HG03159 (cell line): ENCODE results near the gene RGS21.
"Not testable (repeated sequence)": the region's sequence is repeated elsewhere in the genome, so short reads cannot be mapped to it uniquely, and the experiment has no call there.

Experiments used
- ATAC-seq: cut with Tn5 transposase; IDR thresholded peaks from one replicate; pipeline ENCODE4 v1.9.1; 2021; ENCODE audit warnings: mild to moderate bottlenecking, moderate library complexity; ENCODE audit not compliant: unreplicated experiment

The RGS21 gene, protein sequence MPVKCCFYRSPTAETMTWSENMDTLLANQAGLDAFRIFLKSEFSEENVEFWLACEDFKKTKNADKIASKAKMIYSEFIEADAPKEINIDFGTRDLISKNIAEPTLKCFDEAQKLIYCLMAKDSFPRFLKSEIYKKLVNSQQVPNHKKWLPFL

DNA sequence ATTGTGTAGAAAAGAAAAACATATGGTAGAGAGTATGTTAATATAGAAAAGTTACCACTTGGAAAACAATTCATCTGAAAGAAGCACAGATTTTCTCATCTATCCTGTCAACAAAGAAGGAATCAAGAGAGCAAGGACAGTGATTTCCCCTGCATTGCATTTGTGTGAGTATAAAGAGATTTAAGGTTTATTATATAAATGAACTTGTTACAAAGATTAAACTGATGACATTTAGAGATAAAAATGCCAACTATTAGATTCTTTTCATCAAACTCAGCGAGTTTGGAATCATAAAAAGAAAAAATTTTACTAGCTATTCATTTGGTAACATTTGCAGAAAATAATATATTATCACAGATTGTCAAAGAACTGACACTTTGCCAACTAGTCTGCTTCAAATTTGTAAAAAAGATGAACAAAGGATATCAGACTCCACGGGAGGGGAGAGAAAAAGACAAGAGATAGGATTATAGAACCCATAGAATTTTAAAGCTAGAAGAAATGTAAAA is at the start of gene RGS21:
TSS of gene RGS21 (plus strand) at position 51 of the 509 bp plus-strand sequence. CDS start 26,045 bp downstream, outside the sequence.
- ATAC-seq = no peak

DNA sequence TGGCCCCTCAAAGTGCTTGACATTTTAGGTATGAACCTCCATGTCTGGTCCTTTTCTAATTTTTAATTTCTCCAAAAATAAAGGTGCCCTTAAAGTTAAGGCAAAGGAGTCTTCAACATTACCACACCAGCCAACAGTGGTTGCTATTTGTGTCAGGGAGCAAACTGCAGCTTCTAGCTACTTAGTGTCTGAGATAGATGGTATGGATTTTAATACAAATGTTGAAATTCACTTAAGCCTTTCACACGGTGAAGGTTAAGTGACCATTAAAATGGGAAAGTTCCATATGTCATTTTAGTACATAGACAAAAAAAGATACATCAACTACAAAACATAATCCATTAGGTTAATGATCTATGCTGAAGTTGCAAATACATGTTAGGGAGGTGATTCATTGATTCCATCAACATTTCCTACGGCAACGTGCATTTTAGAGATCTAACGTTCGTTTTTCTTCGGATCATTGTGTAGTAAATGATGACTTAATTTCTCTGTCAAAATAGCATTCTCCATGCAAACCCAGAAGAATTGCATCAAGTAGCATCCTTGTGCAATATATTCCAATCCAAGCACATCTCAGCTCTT is 48.2 kb upstream of the RGS21 start:
- ATAC-seq = no peak

DNA sequence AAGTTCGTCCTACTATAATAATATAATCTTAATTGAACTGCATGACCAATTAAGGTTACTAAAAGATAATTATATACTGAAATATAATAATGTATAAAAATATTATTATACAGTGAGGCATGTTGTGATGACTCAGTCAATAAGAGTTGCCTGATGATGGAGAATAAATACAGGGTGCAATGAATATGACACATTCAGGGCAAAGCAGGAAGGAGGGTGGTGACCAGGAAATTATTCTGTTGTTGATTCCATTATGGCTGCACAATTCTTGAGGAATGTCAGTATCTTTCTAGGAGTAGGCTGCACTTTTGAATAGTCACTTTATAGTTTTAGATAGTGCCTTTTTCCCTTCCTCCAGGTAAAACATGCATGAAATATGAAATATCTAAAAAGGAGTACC is 46.4 kb upstream of the RGS21 start:
- no peak for ATAC-seq

DNA sequence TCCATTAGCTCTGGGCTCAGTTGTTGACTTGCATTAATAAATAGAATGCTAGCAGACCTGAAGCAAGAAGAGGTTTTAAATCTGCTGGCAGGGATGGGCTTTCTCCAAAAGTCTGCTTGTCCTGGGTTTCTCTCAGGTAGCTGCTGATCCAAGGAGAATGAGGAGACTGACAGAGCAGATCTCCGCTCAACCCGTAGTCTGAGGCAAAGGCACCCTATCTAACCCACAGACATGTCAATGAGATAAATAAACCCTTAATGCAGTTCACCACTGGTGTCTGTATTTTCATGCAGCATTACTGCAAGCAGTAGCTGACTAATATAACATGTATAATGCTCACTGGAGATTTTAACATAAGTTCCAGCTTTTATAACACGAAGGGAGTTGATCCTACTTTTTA is 44.1 kb upstream of the RGS21 start:
- no peak for ATAC-seq

DNA sequence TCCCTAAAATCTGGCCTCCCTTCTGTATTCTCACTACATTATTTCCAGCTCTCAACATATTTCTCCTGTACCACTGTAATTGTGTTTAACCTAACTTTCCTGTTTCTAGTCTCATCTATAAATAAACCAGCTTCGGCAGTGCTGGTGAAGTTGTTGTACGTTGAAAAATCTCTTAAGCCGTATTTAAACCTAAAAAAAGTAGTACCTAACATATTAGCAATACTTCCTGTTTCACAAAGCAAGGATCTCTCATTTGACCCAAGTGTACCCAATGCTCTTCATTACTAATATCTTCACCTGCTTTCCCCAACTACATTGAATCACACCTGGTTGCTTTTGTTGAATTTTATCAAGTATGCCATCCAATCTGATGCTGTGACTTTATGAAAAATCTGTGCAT is 42.2 kb upstream of the RGS21 start:
- no peak for ATAC-seq

DNA sequence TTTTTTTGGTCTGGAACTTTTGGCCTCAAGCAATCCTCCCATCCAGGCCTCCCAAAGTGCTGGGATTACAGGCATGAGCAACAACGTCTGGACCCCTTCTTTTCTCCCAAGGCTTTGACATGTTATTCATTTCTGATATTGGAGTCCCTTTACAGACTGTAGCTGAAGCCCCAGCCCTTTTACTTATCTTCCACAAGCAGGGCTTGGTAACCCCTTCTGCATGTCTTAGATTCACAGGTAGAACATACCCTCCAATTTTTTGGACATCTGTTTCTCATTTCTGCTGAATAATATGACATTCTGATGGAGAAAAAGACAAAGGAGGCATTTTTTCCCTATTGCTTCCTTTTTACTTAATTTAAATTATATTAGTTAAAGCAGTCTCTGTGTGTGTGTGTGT is 39.2 kb upstream of the RGS21 start:
- no peak for ATAC-seq

DNA sequence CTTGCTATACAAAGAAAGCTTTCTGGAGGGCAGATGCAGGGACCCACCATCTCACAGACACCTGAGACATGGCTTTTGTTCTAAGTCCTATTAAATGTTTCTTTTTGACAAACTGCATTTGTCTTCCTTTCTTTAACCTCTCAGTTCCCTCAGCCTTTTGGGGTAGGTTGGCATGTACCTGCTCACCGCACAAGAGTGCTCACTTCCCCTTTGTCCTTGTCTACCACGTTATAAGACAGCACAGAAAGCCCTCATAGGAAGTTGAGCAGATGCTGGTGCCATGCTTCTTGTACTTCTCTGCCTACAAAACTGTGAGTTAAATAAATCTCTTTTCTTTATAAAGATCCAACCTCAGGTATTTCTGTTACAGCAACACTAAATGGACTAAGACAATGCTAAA is 31.9 kb upstream of the RGS21 start:
- ATAC-seq = no peak

DNA sequence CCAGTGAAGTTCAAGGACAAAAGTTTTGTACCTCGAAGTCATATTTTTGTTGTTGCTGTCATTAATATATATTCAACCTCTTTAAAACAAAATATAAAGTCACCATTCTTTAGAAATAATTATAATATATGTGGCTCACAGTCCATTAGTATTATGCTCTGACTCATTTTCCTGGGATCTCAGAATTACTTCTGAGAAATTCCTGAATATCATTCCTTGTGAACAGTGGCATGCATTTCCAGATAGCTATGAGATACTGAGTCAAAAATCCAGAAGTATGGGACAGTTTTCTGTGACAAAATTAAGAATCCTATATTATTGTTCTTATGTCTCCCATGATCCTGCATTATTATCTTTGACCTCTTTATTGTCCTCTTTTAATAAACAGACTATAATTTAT is 13.8 kb upstream of the RGS21 start:
- no peak for ATAC-seq

DNA sequence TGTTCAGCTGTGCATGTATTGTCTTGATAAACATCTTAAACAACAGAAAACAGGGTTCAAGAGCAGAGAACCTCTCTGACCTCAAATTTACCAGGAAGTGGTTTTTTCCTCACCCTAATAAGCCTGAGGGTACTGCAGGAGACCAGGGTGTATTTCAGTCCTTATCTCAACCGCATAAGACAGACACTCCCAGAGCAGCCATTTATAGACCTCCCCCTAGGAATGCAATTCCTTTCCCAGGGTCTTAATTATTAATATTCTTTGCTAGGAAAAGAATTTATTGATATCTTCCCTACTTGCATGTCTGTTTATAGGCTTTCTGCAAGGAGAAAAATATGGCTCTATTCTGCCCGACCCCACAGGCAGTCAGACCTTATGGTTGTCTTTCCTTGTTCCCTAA is 8.5 kb upstream of the RGS21 start:
- not testable (repeated sequence) for ATAC-seq

DNA sequence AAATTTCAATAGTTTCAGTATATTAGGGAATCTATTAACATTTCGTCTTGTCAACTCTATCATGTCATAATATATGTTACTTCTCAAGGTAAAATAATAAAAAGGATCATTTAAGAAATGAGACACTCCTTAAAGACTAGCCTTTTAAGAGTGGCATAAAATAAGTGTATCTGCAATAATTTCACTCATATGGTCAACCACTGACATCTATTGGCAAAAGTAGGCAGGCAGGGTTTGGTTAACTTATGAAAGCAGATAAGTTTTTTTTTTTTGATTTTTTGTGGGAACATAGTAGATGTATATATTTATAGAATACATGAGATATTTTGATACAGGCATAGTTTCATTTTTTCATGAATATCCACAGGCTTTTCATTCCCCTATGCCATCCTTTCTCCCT is 5.5 kb upstream of the RGS21 start:
- no peak for ATAC-seq

DNA sequence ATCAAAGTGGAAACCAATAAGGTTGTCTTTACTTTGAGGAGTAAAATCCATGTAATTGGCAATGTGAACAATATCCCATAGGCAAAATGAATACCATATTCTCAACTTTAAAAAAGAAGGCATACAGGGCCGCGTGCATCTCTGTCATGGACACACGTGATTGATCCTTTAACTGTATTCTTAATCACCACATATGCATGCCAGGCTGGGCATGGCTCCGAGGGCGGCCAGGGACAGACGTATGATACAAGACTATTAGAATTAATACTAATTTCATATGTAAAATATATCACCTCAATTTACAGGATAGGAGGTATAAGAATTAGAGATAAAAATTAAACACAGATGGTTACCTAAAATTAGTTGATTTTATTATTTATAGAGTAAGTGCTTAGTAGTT is 11.2 kb downstream of the RGS21 start:
- ATAC-seq = no peak

DNA sequence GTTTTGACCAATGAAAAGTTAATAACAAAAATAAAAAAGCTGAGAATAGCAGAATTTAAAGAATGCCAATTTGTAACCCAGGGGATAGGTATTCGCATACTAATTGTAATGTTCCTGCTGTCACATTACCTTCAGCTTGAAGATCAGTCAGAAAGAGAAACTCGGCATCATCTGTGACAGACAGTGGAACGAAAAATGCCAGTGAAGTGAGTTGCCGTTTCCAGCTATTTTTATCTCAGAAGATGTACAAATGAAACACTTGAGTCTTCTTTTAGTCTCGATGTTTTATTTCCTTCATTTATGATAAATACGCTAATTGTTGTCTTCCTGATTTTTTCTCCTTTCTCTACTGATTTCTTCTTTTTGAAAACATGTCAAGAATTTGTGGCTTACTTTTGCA is 26.1 kb downstream of the RGS21 start:
- no peak for ATAC-seq

DNA sequence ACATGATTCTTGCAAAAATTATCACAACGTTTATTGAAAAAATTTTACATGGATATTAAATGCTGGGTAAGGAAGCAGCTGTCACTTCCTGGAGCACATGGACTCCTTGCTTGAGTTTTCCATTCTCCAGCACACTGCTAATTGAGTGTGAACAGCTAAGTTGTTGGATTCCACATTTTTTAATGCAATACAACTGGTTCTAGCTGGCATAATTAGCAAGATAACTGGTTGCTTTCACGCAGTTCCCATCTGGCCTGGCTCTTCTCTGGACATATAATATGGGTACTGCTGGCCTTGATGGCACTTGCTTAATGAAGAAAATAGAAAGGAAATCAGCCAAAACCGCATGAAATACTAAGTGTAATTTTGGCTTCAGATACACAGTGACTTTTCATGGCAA is 26.6 kb downstream of the RGS21 start:
- no peak for ATAC-seq

DNA sequence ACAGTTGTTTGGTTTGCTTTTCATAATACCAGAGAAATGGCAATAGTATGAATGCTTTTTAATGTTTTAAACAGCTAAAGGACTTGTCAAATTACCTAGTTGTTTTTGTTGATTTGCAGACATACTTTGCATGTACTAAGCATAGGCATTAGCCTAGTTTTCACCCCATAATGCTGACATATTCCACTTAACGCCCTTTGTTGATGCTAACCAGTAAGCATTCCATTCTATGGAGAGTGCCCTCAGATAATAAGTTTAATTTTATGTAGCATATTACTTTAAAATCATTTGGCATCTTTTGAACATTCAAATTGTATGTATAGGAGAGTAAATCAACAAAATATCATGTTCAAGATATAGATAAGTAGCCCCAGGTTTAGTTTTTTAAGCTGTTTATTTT is 32.5 kb downstream of the RGS21 start:
- no peak for ATAC-seq

DNA sequence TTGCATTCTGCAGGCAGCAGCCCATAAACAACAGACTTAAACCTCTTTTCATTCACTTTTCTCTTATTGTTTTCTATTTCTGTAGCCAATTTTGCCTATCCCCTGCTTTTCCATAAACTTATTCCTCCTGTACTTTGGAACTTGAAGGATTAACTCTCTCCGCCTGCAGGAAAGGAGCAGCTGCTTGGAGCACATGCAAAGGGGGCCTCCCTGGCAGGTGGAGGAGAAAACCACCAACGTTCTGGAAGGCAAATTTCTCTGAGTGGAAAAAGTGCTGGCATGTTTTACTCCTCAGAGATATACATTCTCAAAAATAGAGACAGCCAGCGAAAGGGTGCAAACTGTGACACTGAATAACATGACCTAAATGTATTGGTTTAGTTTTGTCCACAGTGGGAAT is 33.6 kb downstream of the RGS21 start:
- no peak for ATAC-seq

DNA sequence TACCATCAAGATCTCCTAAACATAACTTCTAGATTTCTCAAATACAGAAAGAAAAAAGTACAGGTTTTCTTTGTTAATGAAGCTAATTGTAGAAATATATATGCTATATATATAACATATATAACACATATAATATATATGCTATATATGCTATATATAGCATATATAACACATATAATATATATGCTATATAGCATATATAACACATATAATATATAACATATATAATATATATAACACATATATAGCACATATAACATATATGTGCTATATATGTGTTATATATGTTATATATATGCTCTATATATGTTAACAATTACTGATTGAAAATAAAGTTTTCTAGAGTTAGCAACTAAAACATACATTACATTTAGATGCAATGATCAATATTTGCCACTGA is 34.8 kb downstream of the RGS21 start:
- no peak for ATAC-seq

DNA sequence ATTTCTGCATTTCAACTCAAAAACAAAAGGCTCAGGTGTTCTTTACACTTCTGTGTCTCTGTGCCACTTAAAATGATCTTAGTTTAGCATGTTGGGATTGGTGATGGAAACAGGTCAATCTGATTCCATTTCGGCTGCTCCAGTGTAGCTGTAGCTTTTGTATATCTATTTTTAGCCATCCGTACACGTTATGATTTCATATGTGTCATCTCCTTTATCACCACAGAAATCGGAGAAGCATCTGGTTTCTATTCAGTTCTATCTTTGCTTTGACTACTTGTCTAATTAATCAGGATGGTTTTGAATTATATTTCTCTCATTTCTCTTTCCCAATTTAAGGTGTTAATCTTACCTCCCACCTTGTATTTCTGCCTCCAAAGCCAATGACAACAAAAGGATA is 41.1 kb downstream of the RGS21 start:
- ATAC-seq = no peak

DNA sequence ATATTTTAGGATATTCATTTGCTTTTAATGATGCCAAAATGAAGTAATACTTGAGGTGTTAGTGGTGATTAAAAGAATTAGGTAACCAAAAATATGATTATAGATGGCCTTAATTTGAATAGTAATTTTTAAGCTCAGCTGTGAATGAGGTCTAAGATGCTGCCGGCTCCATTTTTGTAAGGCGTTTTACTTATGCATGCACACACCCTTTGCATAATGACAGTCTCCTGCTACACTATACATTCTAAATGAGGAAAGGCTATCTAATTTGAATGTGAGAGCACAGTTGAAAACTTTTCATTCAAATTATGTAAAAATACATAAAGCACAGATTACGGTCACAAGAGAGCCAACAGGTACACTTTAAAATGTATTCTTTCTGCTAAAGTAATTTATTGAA is 41.6 kb downstream of the RGS21 start:
- no peak for ATAC-seq

DNA sequence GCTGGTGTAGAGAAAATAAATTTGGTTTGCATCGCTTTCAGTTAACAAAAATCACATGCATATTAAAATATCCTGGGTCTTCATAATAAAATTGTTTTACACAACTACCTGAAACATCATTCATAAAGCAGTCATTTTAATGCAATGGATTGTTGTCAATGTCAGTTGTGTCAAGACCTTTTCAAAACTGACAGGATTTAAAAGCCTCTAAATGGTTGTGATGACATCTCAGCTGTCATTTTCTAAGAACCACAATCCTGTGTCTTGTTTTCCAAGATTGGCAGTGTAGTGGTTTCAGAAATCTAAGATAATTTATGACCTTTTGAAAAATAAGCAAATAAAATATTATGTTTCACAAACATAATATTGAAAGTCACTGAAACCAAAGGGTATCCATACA is 42.0 kb downstream of the RGS21 start:
- ATAC-seq = no peak

DNA sequence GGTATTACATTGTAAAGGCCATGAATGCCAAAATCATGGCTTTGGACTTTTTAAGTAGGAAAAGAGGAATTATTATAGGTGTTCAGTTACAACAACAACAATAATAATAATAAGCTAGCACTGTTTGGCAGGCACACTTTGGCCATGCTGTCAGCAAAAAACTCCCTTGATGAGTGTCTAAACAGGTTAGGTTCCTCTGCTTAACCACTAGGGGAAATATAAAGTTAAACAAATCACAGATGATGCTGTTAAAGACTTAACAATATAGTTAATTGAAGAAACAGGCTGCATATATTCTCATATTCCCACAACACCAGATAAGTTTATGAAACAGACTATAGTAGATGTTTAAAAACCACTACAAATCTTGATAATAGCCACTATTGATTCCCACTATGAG is 46.4 kb downstream of the RGS21 start:
- no peak for ATAC-seq

DNA sequence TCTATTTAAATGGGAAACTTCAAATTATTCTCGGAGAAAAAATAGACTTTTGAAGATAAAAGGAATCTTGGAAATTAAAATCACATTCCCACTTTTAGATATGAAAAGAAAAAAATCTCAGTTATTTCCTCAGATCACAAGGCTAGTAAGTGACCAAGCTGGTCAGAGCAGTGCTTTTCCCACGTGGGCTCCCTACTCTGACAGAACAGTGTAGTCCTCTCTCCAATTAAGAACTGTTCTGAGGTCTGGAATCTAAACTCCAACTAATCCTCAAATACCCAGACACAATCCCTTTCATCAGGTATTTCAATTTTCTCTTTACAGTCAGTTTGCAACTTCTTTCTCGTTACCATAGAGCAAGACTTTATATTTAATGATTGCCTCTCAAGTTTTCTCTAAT is 50.6 kb downstream of the RGS21 start:
- no peak for ATAC-seq

DNA sequence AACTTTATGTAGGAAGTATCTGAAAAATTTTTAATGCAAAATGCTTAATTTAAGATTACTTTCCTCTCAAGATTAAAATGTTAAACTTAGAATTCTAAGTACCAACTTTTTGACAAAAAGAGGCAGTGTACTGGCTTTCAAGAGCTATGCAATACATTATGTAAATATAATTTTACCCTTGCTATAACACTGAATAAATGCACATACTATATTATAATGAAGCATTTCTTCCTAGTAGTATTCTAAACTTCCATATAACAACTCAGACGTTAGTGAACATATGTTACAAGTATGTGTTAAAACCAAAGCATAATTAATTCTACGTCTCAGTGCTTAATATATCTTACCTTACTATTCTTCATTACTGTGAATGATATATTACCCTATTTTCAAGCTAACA is 58.5 kb downstream of the RGS21 start:
- no peak for ATAC-seq

DNA sequence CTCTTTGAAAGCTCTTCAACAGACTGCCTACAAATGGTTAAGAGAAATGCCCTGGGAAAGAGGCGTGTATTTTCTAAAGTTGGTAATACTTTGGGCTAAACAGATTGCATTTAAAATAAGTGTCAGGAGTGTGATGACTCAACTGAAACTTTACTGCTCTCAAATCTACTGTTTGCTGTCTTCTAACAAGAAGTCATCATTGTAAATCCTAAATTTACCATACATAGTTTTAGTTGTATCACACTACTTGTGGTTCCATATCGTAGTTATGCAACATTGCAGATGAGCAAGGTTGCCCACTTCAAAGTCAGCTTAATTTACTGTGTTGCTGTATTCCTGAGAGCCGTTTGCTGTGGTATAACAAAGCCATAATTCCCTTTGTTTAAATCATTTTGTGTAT is 59.6 kb downstream of the RGS21 start:
- ATAC-seq = no peak
